Aorta (tissue), 5 donors: ENCODE results near the gene TTLL11. TPM values are rescaled to one million over a fixed set of nuclear protein-coding genes. Genes with fewer than 3 reads are reported as not detected.
A peak's percentile ranks its signal among the peaks of the same experiment; 100 is the strongest.

Source experiments
- ATAC-seq: fragments of 200-7000 bp; cut with Tn5 transposase; one replicate; pipeline ENCODE4 v1.9.1; 2022; ENCODE audit warnings: moderate library complexity; ENCODE audit not compliant: low FRiP score
- DNase-seq, 2 donors: peaks; one replicate each; pipeline ENCODE4 v3.0.0-alpha.2; 2020
- H3K27ac ChIP-seq, 2 donors: one replicate each; pipeline ENCODE4 v1.5.1; 2013; ENCODE audit warnings: low read length in 2 of 2, mild to moderate bottlenecking in 2 of 2, moderate library complexity in 2 of 2, control low read depth in 1 of 2, inconsistent platforms in 1 of 2, low read depth in 1 of 2
- H3K27me3 ChIP-seq, 2 donors: one replicate each; pipeline ENCODE4 v1.6.1; 2013; ENCODE audit warnings: control low read depth in 1 of 2, low read length in 1 of 2, mild to moderate bottlenecking in 1 of 2, moderate library complexity in 1 of 2; ENCODE audit not compliant: insufficient read depth in 2 of 2, control insufficient read depth in 1 of 2
- H3K36me3 ChIP-seq, 2 donors: one replicate each; pipeline ENCODE4 v1.6.1; 2013; ENCODE audit warnings: control low read depth in 1 of 2, low read length in 1 of 2, mild to moderate bottlenecking in 1 of 2; ENCODE audit not compliant: insufficient read depth in 2 of 2, control insufficient read depth in 1 of 2
- H3K4me1 ChIP-seq, 2 donors: one replicate each; pipeline ENCODE4 v1.6.1; 2013; ENCODE audit warnings: low read length in 2 of 2, control low read depth in 1 of 2, mild to moderate bottlenecking in 1 of 2, moderate library complexity in 1 of 2; ENCODE audit not compliant: insufficient read depth in 2 of 2, control insufficient read depth in 1 of 2
- H3K4me3 ChIP-seq, 2 donors: one replicate each; pipeline ENCODE4 v1.5.1; 2013; ENCODE audit warnings: low read length in 2 of 2, control low read depth in 1 of 2, mild to moderate bottlenecking in 1 of 2
- H3K9me3 ChIP-seq: one replicate; pipeline ENCODE4 v1.6.1; 2013; ENCODE audit warnings: mild to moderate bottlenecking, low read length; ENCODE audit not compliant: control insufficient read depth
- WGBS, 2 donors: extraction: QIAGEN DNeasy Blood & Tissue Kit; methylation state at CpG; one replicate each; pipeline ENCODE4 v1.1.7; 2013; 5-methylcytosine and 5-hydroxymethylcytosine counted together
- intact Hi-C, 2 donors: fragments of 100-400 bp; cut with DNase I; formaldehyde crosslinking; loops; one replicate each; pipeline versions ENCODE4 v1.14.2 to v1.15.0; 2022
- polyA plus RNA-seq, 2 donors: library from polyadenylated mRNA; stranded (reverse); fragments of 200-250 nt; gene quantifications; one replicate each; pipeline ENCODE4 v1.2.3, GENCODE V29; 2013
- total RNA-seq, 2 donors: library from RNA; stranded (reverse); fragmentation: NEBNext Ultra II Directional; extraction: Animal tissue kit (Norgen Biotek cat#: 25700); gene quantifications; one replicate each; pipeline ENCODE4 v1.2.1, GENCODE V29; 2021
- donor health status: healthy with polysubstance abuse.
- donor health status: Bipolar disorder and iron deficiency.
- donor health status: DM: no; HTN: no; CAD: no.
- donor health status: DM: no; HTN: no; CAD: no.
- donor health status: DM: yes; HTN: yes; CAD: no.

Gene TTLL11
- total and polyA plus RNA-seq, 4 donors = 7.7 to 31.4 (median 18.3) TPM

GRCh38 chr9:121837113-121837961 is 255.8 kb downstream of the TTLL11 start:
- Histone ChIP-seq H3K27ac (no peak overlapping the region), H3K4me3 (no peak overlapping the region), H3K4me1 (no peaks in the 10 kb centered on the region), H3K9me3 (no peaks in the 10 kb centered on the region), H3K27me3 (no peaks in the 10 kb centered on the region), H3K36me3 (no peaks in the 10 kb centered on the region)
- WGBS, 2 donors = 56 to 64% methylated on average over 9 of the region's 9 CpGs
- intact Hi-C loops = no loop called here
- ATAC-seq (no peak), DNase-seq (peak in 1 of 2 donors; percentile 50)

- H3K27me3 ChIP-seq = no peaks in the 10 kb centered on the region
- ATAC-seq (no peak), DNase-seq (no peak)
- no peaks in the 10 kb centered on the region for H3K36me3 ChIP-seq
- intact Hi-C loops = no loop called here
- H3K9me3 ChIP-seq = no peaks in the 10 kb centered on the region
- H3K27ac ChIP-seq = no peak overlapping the region
- 92 to 93% methylated on average over 3 of the region's 3 CpGs for WGBS, 2 donors
- H3K4me1 ChIP-seq = no peaks in the 10 kb centered on the region
- H3K4me3 ChIP-seq = no peak overlapping the region
These were observed 256.7 kb downstream of the TTLL11 start for GRCh38 chr9:121836366-121836885.

GRCh38 chr9:121835587-121836365 is 257.3 kb downstream of the TTLL11 start:
- intact Hi-C loops = no loop called here
- DNase-seq = no peak
- Histone ChIP-seq H3K9me3 (no peaks in the 10 kb centered on the region), H3K27ac (no peak overlapping the region), H3K36me3 (no peaks in the 10 kb centered on the region), H3K27me3 (no peaks in the 10 kb centered on the region), H3K4me1 (no peaks in the 10 kb centered on the region), H3K4me3 (no peak overlapping the region)
- 91% methylated on average over 5 of the region's 5 CpGs for WGBS, 2 donors
- no peak for ATAC-seq

- Histone ChIP-seq H3K27ac (no peak overlapping the region), H3K27me3 (no peaks in the 10 kb centered on the region), H3K9me3 (no peaks in the 10 kb centered on the region), H3K4me3 (no peak overlapping the region), H3K4me1 (no peaks in the 10 kb centered on the region), H3K36me3 (no peaks in the 10 kb centered on the region)
- DNase-seq (peak in 1 of 2 donors; percentile 35), ATAC-seq (no peak)
- 91 to 94% methylated on average over 9 of the region's 9 CpGs for WGBS, 2 donors
- intact Hi-C loops = no loop called here
These were observed 260.0 kb downstream of the TTLL11 start for GRCh38 chr9:121833061-121833460.

GRCh38 chr9:121831869-121832268 is 261.2 kb downstream of the TTLL11 start:
- Histone ChIP-seq H3K4me1 (no peaks in the 10 kb centered on the region), H3K27me3 (no peaks in the 10 kb centered on the region), H3K27ac (no peak overlapping the region), H3K9me3 (no peaks in the 10 kb centered on the region), H3K4me3 (no peak overlapping the region), H3K36me3 (no peaks in the 10 kb centered on the region)
- DNase-seq = peak in 1 of 2 donors; percentile 61
- no peak for ATAC-seq
- intact Hi-C loops = no loop called here
- WGBS, 2 donors = 95 to 98% methylated on average over 3 of the region's 3 CpGs

- Histone ChIP-seq H3K4me1 (no peaks in the 10 kb centered on the region), H3K27ac (no peak overlapping the region), H3K27me3 (no peaks in the 10 kb centered on the region), H3K9me3 (no peaks in the 10 kb centered on the region), H3K36me3 (no peaks in the 10 kb centered on the region), H3K4me3 (no peak overlapping the region)
- intact Hi-C loops = no loop called here
- DNase-seq (peak in 1 of 2 donors; percentile 26), ATAC-seq (no peak)
- 56 to 60% methylated on average over 3 of the region's 3 CpGs for WGBS, 2 donors
These were observed 262.5 kb downstream of the TTLL11 start for GRCh38 chr9:121830441-121831140.

GRCh38 chr9:121827251-121827967 is 265.7 kb downstream of the TTLL11 start:
- no peaks in the 10 kb centered on the region for H3K9me3 ChIP-seq
- H3K27me3 ChIP-seq = no peaks in the 10 kb centered on the region
- 94 to 95% methylated on average over 17 of the region's 17 CpGs for WGBS, 2 donors
- peak in 1 of 2 donors; percentile 61 for DNase-seq
- H3K4me3 ChIP-seq = no peak overlapping the region
- H3K4me1 ChIP-seq = no peaks in the 10 kb centered on the region
- intact Hi-C loops = no loop called here
- no peak for ATAC-seq
- no peak overlapping the region for H3K27ac ChIP-seq
- H3K36me3 ChIP-seq = no peaks in the 10 kb centered on the region

- DNase-seq (peak in 1 of 2 donors; percentile 42), ATAC-seq (no peak)
- WGBS, 2 donors = 89% methylated on average over 7 of the region's 7 CpGs
- intact Hi-C loops = no loop called here
- H3K27me3 ChIP-seq = no peaks in the 10 kb centered on the region
- no peaks in the 10 kb centered on the region for H3K4me1 ChIP-seq
- no peaks in the 10 kb centered on the region for H3K9me3 ChIP-seq
- no peaks in the 10 kb centered on the region for H3K36me3 ChIP-seq
- H3K4me3 ChIP-seq = no peak overlapping the region
- H3K27ac ChIP-seq = no peak overlapping the region
These were observed 266.4 kb downstream of the TTLL11 start for GRCh38 chr9:121826711-121827110.
